IMR-90 (cell line): Measurements from ENCODE around the gene C16orf89. TPM values are rescaled to one million over a fixed set of nuclear protein-coding genes. Genes with fewer than 3 reads are reported as not detected.
A peak's percentile ranks its signal among the peaks of the same experiment; 100 is the strongest.

ENCODE experiments used
- ATAC-seq: fragments of 200-7000 bp; cut with Tn5 transposase; 2 replicates; pipeline ENCODE4 v1.9.1; 2020; ENCODE audit warnings: low read depth, mild to moderate bottlenecking, moderate library complexity
- BruUV-seq: library from RNA; stranded (reverse); fragments of 400-500 nt; replicated peaks from 2 replicates; lab custom pipeline; 2021; lab: Mats Ljungman, UMichigan
- CTCF ChIA-PET: fragments of 300-600 bp; formaldehyde crosslinking; extraction: SDS; loops from one replicate; lab custom pipeline; 2021; ENCODE audit warnings: antibody characterized with exemption; lab: Yijun Ruan, JAX
- POLR2A ChIA-PET: fragments of 300-600 bp; sonication (Branson Sonifier 250); formaldehyde crosslinking; loops from one replicate; lab custom pipeline; 2022; ENCODE audit warnings: antibody characterized with exemption; ENCODE audit not compliant: unreplicated experiment; lab: Charles Lee
- DNase-seq: peaks from one replicate; pipeline ENCODE4 v3.0.0; 2013
- H2AFZ ChIP-seq: replicated peaks from 2 replicates; pipeline ENCODE3; 2013; ENCODE audit warnings: low read length, mild to moderate bottlenecking; ENCODE audit not compliant: poor library complexity
- H2AK5ac ChIP-seq: 2 replicates; pipeline ENCODE4 v1.6.1; 2013; ENCODE audit warnings: low read depth, low read length, inconsistent platforms
- H2AK9ac ChIP-seq: replicated peaks from 2 replicates; pipeline ENCODE3; 2013; ENCODE audit warnings: mild to moderate bottlenecking, low read depth, low read length, moderate library complexity; ENCODE audit not compliant: poor library complexity
- H2BK120ac ChIP-seq: 2 replicates; pipeline ENCODE4 v1.6.1; 2013; ENCODE audit warnings: low read depth, low read length, inconsistent platforms
- H2BK15ac ChIP-seq: 3 replicates; pipeline ENCODE4 v1.6.1; 2013; ENCODE audit warnings: low read depth, low read length, inconsistent platforms
- H2BK20ac ChIP-seq: 2 replicates; pipeline ENCODE4 v1.6.1; 2013; ENCODE audit warnings: low read depth, mild to moderate bottlenecking, inconsistent platforms, low read length, moderate library complexity
- H2BK5ac ChIP-seq: 2 replicates; pipeline ENCODE4 v1.6.1; 2013; ENCODE audit warnings: mild to moderate bottlenecking, low read depth, low read length, inconsistent platforms; ENCODE audit not compliant: poor library complexity, severe bottlenecking
- H3K14ac ChIP-seq: replicated peaks from 2 replicates; pipeline ENCODE4 v1.6.1; 2013; ENCODE audit warnings: low read depth, low read length, inconsistent platforms
- H3K18ac ChIP-seq: 2 replicates; pipeline ENCODE4 v1.6.1; 2013; ENCODE audit warnings: low read depth, low read length, control low read depth
- H3K23ac ChIP-seq: 2 replicates; pipeline ENCODE4 v1.6.1; 2013; ENCODE audit warnings: low read depth, low read length, inconsistent platforms
- H3K27ac ChIP-seq: 2 replicates; pipeline ENCODE4 v1.5.1; 2013; ENCODE audit warnings: mild to moderate bottlenecking, control low read depth, low read length; ENCODE audit not compliant: insufficient read depth
- H3K27me3 ChIP-seq: 2 replicates; pipeline ENCODE4 v1.6.1; 2013; ENCODE audit warnings: low read length; ENCODE audit not compliant: control insufficient read depth, insufficient read depth
- H3K36me3 ChIP-seq: 2 replicates; pipeline ENCODE4 v1.6.1; 2013; ENCODE audit warnings: low read length, mixed read lengths; ENCODE audit not compliant: control insufficient read depth, insufficient read depth
- H3K4ac ChIP-seq: 2 replicates; pipeline ENCODE4 v1.6.1; 2013; ENCODE audit warnings: low read depth, low read length, inconsistent platforms
- H3K4me1 ChIP-seq: 2 replicates; pipeline ENCODE4 v1.6.1; 2013; ENCODE audit warnings: low read length, mixed read lengths; ENCODE audit not compliant: control insufficient read depth, insufficient read depth
- H3K4me2 ChIP-seq: 2 replicates; pipeline ENCODE4 v1.6.1; 2013; ENCODE audit warnings: low read depth, mild to moderate bottlenecking, control low read depth, low read length, moderate library complexity
- H3K4me3 ChIP-seq: 2 replicates; pipeline ENCODE4 v1.5.1; 2013; ENCODE audit warnings: low read depth, mild to moderate bottlenecking, control low read depth, low read length, moderate library complexity; ENCODE audit not compliant: insufficient read depth
- H3K56ac ChIP-seq: 2 replicates; pipeline ENCODE4 v1.6.1; 2013; ENCODE audit warnings: low read length, inconsistent platforms; ENCODE audit not compliant: insufficient read depth; ENCODE audit errors: extremely low read depth
- H3K79me1 ChIP-seq, 2 experiments: 2 replicates each; pipeline ENCODE4 v1.6.1; 2013; ENCODE audit warnings: low read length in 2 of 2, inconsistent platforms in 1 of 2, low read depth in 1 of 2
- H3K9ac ChIP-seq: 2 replicates; pipeline ENCODE4 v1.6.1; 2013; ENCODE audit warnings: low read depth, low read length, control low read depth
- H3K9me1 ChIP-seq: 2 replicates; pipeline ENCODE4 v1.6.1; 2013; ENCODE audit warnings: low read length, inconsistent platforms; ENCODE audit not compliant: insufficient read depth
- H3K9me3 ChIP-seq: 2 replicates; pipeline ENCODE4 v1.6.1; 2013; ENCODE audit warnings: low read length; ENCODE audit not compliant: control insufficient read depth, insufficient read depth
- H4K20me1 ChIP-seq: 2 replicates; pipeline ENCODE4 v1.6.1; 2013; ENCODE audit warnings: low read length, inconsistent platforms; ENCODE audit not compliant: insufficient read depth
- H4K5ac ChIP-seq: 2 replicates; pipeline ENCODE4 v1.6.1; 2013; ENCODE audit warnings: mild to moderate bottlenecking, low read depth, low read length, control low read depth
- H4K8ac ChIP-seq, 2 experiments: 2 replicates each; pipeline ENCODE4 v1.6.1; 2013; ENCODE audit warnings: low read depth in 2 of 2, low read length in 2 of 2, control low read depth in 1 of 2, inconsistent platforms in 1 of 2
- H4K91ac ChIP-seq: 2 replicates; pipeline ENCODE4 v1.6.1; 2013; ENCODE audit warnings: low read depth, low read length, inconsistent platforms; ENCODE audit not compliant: insufficient read depth
- CEBPB ChIP-seq: IDR thresholded peaks from 2 replicates; pipeline ENCODE4 v1.6.1; 2012; ENCODE audit warnings: low read depth, low read length, improper control_type of control experiment
- CHD1 ChIP-seq: IDR thresholded peaks from 2 replicates; pipeline ENCODE4 v1.6.1; 2012; ENCODE audit warnings: low read depth, low read length, improper control_type of control experiment
- ELK1 ChIP-seq: fragments of 150-350 bp; IDR thresholded peaks from 2 replicates; pipeline ENCODE4 v1.6.1; 2016; ENCODE audit warnings: low read depth, mild to moderate bottlenecking, low read length, moderate library complexity, borderline replicate concordance
- FOS ChIP-seq: fragments of 150-350 bp; IDR thresholded peaks from 2 replicates; pipeline ENCODE4 v1.6.1; 2016; ENCODE audit warnings: low read depth, low read length
- MAFK ChIP-seq: IDR thresholded peaks from 2 replicates; pipeline ENCODE4 v1.6.1; 2012; ENCODE audit warnings: low read depth, low read length, improper control_type of control experiment
- MAZ ChIP-seq: IDR thresholded peaks from 2 replicates; pipeline ENCODE4 v1.6.1; 2012; ENCODE audit warnings: low read depth, mild to moderate bottlenecking, low read length, improper control_type of control experiment, moderate library complexity, borderline replicate concordance
- MXI1 ChIP-seq: IDR thresholded peaks from 2 replicates; pipeline ENCODE4 v1.6.1; 2012; ENCODE audit warnings: low read depth, mild to moderate bottlenecking, low read length, moderate library complexity, borderline replicate concordance
- NFE2L2 ChIP-seq: fragments of 150-350 bp; IDR thresholded peaks from 2 replicates; pipeline ENCODE4 v1.6.1; 2016; ENCODE audit warnings: low read depth, mild to moderate bottlenecking, low read length
- POLR2A ChIP-seq: IDR thresholded peaks from 2 replicates; pipeline ENCODE4 v1.6.1; 2012; ENCODE audit warnings: mild to moderate bottlenecking, low read depth, low read length
- RCOR1 ChIP-seq: IDR thresholded peaks from 2 replicates; pipeline ENCODE4 v1.6.1; 2012; ENCODE audit warnings: mild to moderate bottlenecking, low read length, improper control_type of control experiment; ENCODE audit not compliant: insufficient replicate concordance
- SMC3 ChIP-seq: fragments of 150-350 bp; IDR thresholded peaks from 2 replicates; pipeline ENCODE4 v1.6.1; 2016; ENCODE audit warnings: low read depth, mild to moderate bottlenecking, antibody characterized with exemption, low read length, moderate library complexity
- WGBS, 2 experiments: methylation state at CpG; one replicate each; pipeline versions ENCODE4 v1.1.5 to v1.1.7; 2013; ENCODE audit warnings: missing lambda C conversion rate in 2 of 2; ENCODE audit not compliant: insufficient read length in 1 of 2; ENCODE audit errors: extremely low coverage in 2 of 2; 5-methylcytosine and 5-hydroxymethylcytosine counted together
- dilution Hi-C: fragments of 300-500 bp; cut with HindIII; formaldehyde crosslinking; loops from one replicate; pipeline ENCODE4 v1.14.3; 2018; ENCODE audit warnings: low sequenced_read_pairs; ENCODE audit not compliant: unreplicated experiment
- in situ Hi-C: fragments of 300-500 bp; cut with MboI; formaldehyde crosslinking; loops from 3 replicates; pipeline ENCODE4 v1.14.3; 2019; ENCODE audit warnings: low sequenced_read_pairs, inconsistent platforms, mixed read lengths
- intact Hi-C: fragments of 100-400 bp; cut with micrococcal nuclease; formaldehyde crosslinking; loops from 2 replicates; pipeline ENCODE4 v1.10.0; 2022
- polyA plus RNA-seq, 3 experiments: library from polyadenylated mRNA; depleted of rRNA; stranded (reverse); fragments of >200 nt; gene quantifications; 2 replicates each; pipeline ENCODE4 v1.2.3, GENCODE V29; 2012; ENCODE audit warnings: low replicate concordance in 1 of 3
- total RNA-seq: library from RNA; depleted of rRNA; stranded (reverse); fragments of >200 nt; gene quantifications from 2 replicates; pipeline ENCODE4 v1.2.3, GENCODE V29; 2012
- TF ChIP-seq, protein P1 (sequence below): conservative IDR thresholded peaks from 2 replicates; pipeline ENCODE4 v1.5.1; 2012; ENCODE audit warnings: mild to moderate bottlenecking, low read depth, low read length, improper control_type of control experiment
- TF ChIP-seq, protein P2 (sequence below): fragments of 150-350 bp; IDR thresholded peaks from 2 replicates; pipeline ENCODE4 v1.6.1; 2017; ENCODE audit warnings: mild to moderate bottlenecking, antibody characterized with exemption, low read length, low read depth

The C16orf89 gene
- total and polyA plus RNA-seq, 2 of the 4 experiments (the other 2 are of a cell fraction), result 0.17 to 0.18 TPM

DNA sequence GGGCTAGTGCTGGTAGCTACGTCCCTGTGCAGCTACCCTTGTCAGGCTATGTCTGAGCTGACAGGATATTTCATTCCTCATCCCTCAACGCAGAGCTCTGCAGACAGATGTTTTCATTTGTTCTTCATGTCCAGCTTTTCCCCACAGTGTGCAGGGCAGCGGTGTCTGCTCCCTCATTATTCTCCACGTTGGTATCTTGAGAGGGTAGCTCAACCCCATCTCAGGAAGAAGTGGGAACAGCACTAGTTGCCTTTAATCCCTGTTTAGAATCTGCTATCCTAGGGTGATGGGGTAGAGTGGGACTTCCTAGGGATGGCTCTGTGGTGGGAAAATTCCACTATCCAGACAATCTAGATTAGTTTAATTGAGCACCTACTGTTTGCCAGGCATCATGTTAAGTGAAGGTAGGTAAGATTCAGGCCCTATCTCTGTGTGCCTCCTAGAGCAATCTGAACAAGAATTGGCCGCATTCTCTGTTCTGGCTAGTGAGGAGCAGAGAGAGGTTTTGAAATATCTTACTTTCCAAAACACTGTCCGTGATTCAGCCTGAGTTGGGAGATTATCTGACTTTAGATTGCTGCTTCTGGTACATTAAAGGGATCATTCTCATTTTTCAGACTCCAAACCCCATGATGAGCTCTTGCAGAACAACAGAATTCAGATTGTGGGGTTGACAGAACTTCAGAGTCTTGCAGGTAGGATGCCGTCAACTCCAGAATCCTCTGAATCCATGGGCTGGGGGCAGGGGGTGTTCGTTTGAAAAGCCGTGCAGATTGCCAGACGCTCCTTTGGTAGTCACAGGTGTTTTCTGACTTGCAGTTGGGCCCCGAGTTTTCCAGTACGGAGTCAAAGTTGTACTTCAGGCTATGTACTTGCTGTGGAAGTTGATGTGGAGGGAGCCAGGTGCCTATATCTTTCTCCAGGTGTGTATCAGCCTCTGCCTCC, 6.8 kb upstream of the C16orf89 start:
- Histone ChIP-seq H4K5ac (peak overlapping the region; percentile 51), H4K20me1 (no peaks in the 10 kb centered on the region), H3K27ac (peak overlapping the region; percentile 79), H3K9me1 (peaks cover 9% of the 10 kb centered on the region), H3K4me3 (peak overlapping the region; percentile 79), H3K23ac (peak overlapping the region; percentile 70), H4K91ac (peak overlapping the region; percentile 64), H2BK120ac (peak overlapping the region; percentile 20), H3K9ac (peak overlapping the region; percentile 74), H2BK15ac (no peak overlapping the region), H2BK5ac (no peak overlapping the region), H2AFZ (peak overlapping the region; percentile 99), H3K56ac (peak overlapping the region; percentile 79), H3K4ac (peak overlapping the region; percentile 84), H2AK5ac (peak overlapping the region; percentile 82), H3K79me1 (peaks cover 4 to 38% of the 10 kb centered on the region in 2 experiments; a peak in 3 of 4 replicates), H4K8ac (peak overlapping the region; percentile 85 to 99), H3K27me3 (no peaks in the 10 kb centered on the region), H3K18ac (no peak overlapping the region), H2AK9ac (peak overlapping the region; percentile 80), H3K4me1 (peaks cover 3% of the 10 kb centered on the region; the same call in 1 of the 2 replicates), H3K14ac (peak overlapping the region; percentile 82), H3K36me3 (peaks cover 20% of the 10 kb centered on the region), H3K4me2 (peak overlapping the region; percentile 91), H2BK20ac (no peak overlapping the region), H3K9me3 (no peaks in the 10 kb centered on the region)
- in situ Hi-C loops (no loop called here), dilution Hi-C loops (no loop called here), intact Hi-C loops (no loop called here)
- CTCF ChIA-PET, result interaction anchor here (0.6 to 1.4 kb wide), 3 partner anchors 12 to 177 kb away, joined by 3 read pairs; no protein-coding TSS in a partner anchor
- BruUV-seq, result no TSS peak
- ATAC-seq (peak; percentile 27; the same call in 1 of the 2 replicates), DNase-seq (no peak)
- WGBS, 2 experiments, result 100% methylated on average over 2 of the region's 12 CpGs; no CpG with 5 or more reads in 1 of the 2 experiments
- POLR2A ChIA-PET, result no interaction called here
- TF ChIP-seq, protein P1, sequence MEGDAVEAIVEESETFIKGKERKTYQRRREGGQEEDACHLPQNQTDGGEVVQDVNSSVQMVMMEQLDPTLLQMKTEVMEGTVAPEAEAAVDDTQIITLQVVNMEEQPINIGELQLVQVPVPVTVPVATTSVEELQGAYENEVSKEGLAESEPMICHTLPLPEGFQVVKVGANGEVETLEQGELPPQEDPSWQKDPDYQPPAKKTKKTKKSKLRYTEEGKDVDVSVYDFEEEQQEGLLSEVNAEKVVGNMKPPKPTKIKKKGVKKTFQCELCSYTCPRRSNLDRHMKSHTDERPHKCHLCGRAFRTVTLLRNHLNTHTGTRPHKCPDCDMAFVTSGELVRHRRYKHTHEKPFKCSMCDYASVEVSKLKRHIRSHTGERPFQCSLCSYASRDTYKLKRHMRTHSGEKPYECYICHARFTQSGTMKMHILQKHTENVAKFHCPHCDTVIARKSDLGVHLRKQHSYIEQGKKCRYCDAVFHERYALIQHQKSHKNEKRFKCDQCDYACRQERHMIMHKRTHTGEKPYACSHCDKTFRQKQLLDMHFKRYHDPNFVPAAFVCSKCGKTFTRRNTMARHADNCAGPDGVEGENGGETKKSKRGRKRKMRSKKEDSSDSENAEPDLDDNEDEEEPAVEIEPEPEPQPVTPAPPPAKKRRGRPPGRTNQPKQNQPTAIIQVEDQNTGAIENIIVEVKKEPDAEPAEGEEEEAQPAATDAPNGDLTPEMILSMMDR, result no peak
- no peak for TF ChIP-seq NFE2L2
- TF ChIP-seq MXI1, result no peak
- no peak for TF ChIP-seq ELK1
- no peak for TF ChIP-seq FOS
- no peak for TF ChIP-seq RCOR1
- TF ChIP-seq POLR2A, result no peak
- no peak for TF ChIP-seq CHD1
- TF ChIP-seq, protein P2, sequence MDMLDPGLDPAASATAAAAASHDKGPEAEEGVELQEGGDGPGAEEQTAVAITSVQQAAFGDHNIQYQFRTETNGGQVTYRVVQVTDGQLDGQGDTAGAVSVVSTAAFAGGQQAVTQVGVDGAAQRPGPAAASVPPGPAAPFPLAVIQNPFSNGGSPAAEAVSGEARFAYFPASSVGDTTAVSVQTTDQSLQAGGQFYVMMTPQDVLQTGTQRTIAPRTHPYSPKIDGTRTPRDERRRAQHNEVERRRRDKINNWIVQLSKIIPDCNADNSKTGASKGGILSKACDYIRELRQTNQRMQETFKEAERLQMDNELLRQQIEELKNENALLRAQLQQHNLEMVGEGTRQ, result no peak
- no peak for TF ChIP-seq MAFK
- TF ChIP-seq SMC3, result no peak
- no peak for TF ChIP-seq MAZ
- TF ChIP-seq CEBPB, result no peak
